Neuronal stem cell (in vitro differentiated cells): Measurements from ENCODE around the gene STAB2.

Experiments
- DNase-seq: peaks from one replicate; pipeline ENCODE4 v3.0.0-alpha.2; 2013; ENCODE audit warnings: low spot score
- H2AFZ ChIP-seq: one replicate; pipeline ENCODE4 v1.6.1; 2013; ENCODE audit warnings: mild to moderate bottlenecking, low read length, inconsistent platforms
- H2AK5ac ChIP-seq: 2 replicates; pipeline ENCODE4 v1.6.1; 2013; ENCODE audit warnings: low read depth, mild to moderate bottlenecking, inconsistent platforms, low read length, moderate library complexity, mixed read lengths
- H2BK120ac ChIP-seq: 2 replicates; pipeline ENCODE4 v1.6.1; 2013; ENCODE audit warnings: low read depth, mild to moderate bottlenecking, inconsistent platforms, low read length, moderate library complexity, mixed read lengths
- H2BK12ac ChIP-seq: one replicate; pipeline ENCODE4 v1.6.1; 2013; ENCODE audit warnings: low read length, inconsistent platforms
- H2BK15ac ChIP-seq: 2 replicates; pipeline ENCODE4 v1.6.1; 2013; ENCODE audit warnings: mild to moderate bottlenecking, low read length, inconsistent platforms, mixed read lengths
- H2BK5ac ChIP-seq: one replicate; pipeline ENCODE4 v1.6.1; 2013; ENCODE audit warnings: inconsistent platforms, mild to moderate bottlenecking, low read length, moderate library complexity
- H3K14ac ChIP-seq: one replicate; pipeline ENCODE4 v1.6.1; 2013; ENCODE audit warnings: low read length, inconsistent platforms
- H3K18ac ChIP-seq: 2 replicates; pipeline ENCODE4 v1.6.1; 2013; ENCODE audit warnings: low read length, inconsistent platforms
- H3K23ac ChIP-seq: 2 replicates; pipeline ENCODE4 v1.6.1; 2013; ENCODE audit warnings: low read depth, mild to moderate bottlenecking, mixed read lengths, low read length, inconsistent platforms; ENCODE audit not compliant: poor library complexity
- H3K27ac ChIP-seq: replicated peaks from 3 replicates; pipeline ENCODE4 v1.5.1; 2013; ENCODE audit warnings: low read length, inconsistent platforms
- H3K27me3 ChIP-seq, 3 experiments: 2 replicates each; pipeline ENCODE4 v1.6.1; 2013; ENCODE audit warnings: low read length in 3 of 3, mild to moderate bottlenecking in 2 of 3, inconsistent platforms in 1 of 3, low read depth in 1 of 3, mixed read lengths in 1 of 3, moderate library complexity in 1 of 3; ENCODE audit not compliant: control insufficient read depth in 3 of 3, insufficient read depth in 3 of 3
- H3K36me3 ChIP-seq, 2 donors: replicated peaks in 1 of 2; 2 replicates each; pipeline ENCODE4 v1.6.1; 2013; ENCODE audit warnings: low read length in 2 of 2; ENCODE audit not compliant: control insufficient read depth in 2 of 2, insufficient read depth in 2 of 2
- H3K4ac ChIP-seq: 2 replicates; pipeline ENCODE4 v1.6.1; 2013; ENCODE audit warnings: inconsistent platforms, mild to moderate bottlenecking, low read length, moderate library complexity
- H3K4me1 ChIP-seq, 2 donors: 1 replicate in 1 of 2; 2 replicates in 1 of 2; pipeline ENCODE4 v1.6.1; 2013; ENCODE audit warnings: low read length in 2 of 2, low read depth in 1 of 2; ENCODE audit not compliant: control insufficient read depth in 2 of 2, insufficient read depth in 1 of 2
- H3K4me2 ChIP-seq: one replicate; pipeline ENCODE4 v1.6.1; 2013; ENCODE audit warnings: mild to moderate bottlenecking, low read length, inconsistent platforms; ENCODE audit not compliant: insufficient read depth, poor library complexity, severe bottlenecking
- H3K4me3 ChIP-seq, 2 donors: 2 replicates each; pipeline ENCODE4 v1.5.1; 2013; ENCODE audit warnings: low read length in 2 of 2, mild to moderate bottlenecking in 2 of 2, inconsistent platforms in 1 of 2, moderate library complexity in 1 of 2
- H3K79me1 ChIP-seq: one replicate; pipeline ENCODE4 v1.6.1; 2013; ENCODE audit warnings: low read depth, mild to moderate bottlenecking, inconsistent platforms, low read length, moderate library complexity
- H3K9ac ChIP-seq: one replicate; pipeline ENCODE4 v1.6.1; 2013; ENCODE audit warnings: mild to moderate bottlenecking, low read depth, low read length, inconsistent platforms; ENCODE audit not compliant: poor library complexity
- H3K9me3 ChIP-seq, 2 donors: replicated peaks in 1 of 2; 2 replicates each; pipeline versions ENCODE3 to v1.6.1; 2013; ENCODE audit warnings: low read length in 2 of 2, mild to moderate bottlenecking in 2 of 2, inconsistent platforms in 1 of 2, low read depth in 1 of 2, mixed read lengths in 1 of 2, moderate library complexity in 1 of 2; ENCODE audit not compliant: control insufficient read depth in 2 of 2, insufficient read depth in 1 of 2
- H4K8ac ChIP-seq: one replicate; pipeline ENCODE4 v1.6.1; 2013; ENCODE audit warnings: low read depth, mild to moderate bottlenecking, inconsistent platforms, low read length, moderate library complexity
- H4K91ac ChIP-seq: one replicate; pipeline ENCODE4 v1.6.1; 2013; ENCODE audit warnings: low read length, low read depth, mild to moderate bottlenecking, inconsistent platforms; ENCODE audit not compliant: poor library complexity
- WGBS, 2 donors: extraction: QIAGEN DNeasy Blood & Tissue Kit; methylation state at CpG; one replicate each; pipeline ENCODE4 v1.1.7; 2013; ENCODE audit warnings: missing lambda C conversion rate in 2 of 2, mixed read lengths in 1 of 2; ENCODE audit not compliant: insufficient read length in 2 of 2, insufficient replicate concordance in 1 of 2; ENCODE audit errors: extremely low coverage in 2 of 2; 5-methylcytosine and 5-hydroxymethylcytosine counted together

Gene STAB2

DNA sequence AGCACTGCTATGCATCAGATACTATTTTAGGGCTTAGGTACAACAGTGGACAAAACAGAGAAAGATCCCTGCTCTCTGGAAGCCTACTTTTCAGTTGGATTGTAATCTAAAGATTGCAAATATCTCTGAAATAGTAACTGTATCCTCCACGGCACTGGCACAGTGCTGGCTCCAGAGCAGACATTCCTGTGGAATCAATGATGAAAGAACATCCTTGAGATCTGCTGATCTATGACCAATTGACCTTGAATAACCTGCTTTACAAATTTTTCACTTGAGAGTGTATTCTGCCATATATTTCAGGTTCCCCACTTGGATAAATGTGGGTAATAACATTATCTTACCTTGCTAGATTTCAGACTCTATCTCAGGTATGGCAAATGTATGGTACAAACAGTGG, 3.2 kb downstream of the STAB2 start:
- Histone ChIP-seq H3K79me1 (no peaks in the 10 kb centered on the region), H3K18ac (no peak overlapping the region), H3K23ac (no peak overlapping the region), H3K4me2 (no peak overlapping the region), H4K91ac (no peak overlapping the region), H2AK5ac (no peak overlapping the region), H3K4me3 (no peak overlapping the region), H3K9me3 (no peaks in the 10 kb centered on the region), H2AFZ (no peak overlapping the region), H3K36me3 (no peaks in the 10 kb centered on the region), H4K8ac (no peak overlapping the region), H2BK120ac (no peak overlapping the region), H2BK15ac (no peak overlapping the region), H3K27me3 (no peaks in the 10 kb centered on the region), H3K14ac (no peak overlapping the region), H3K4me1 (no peaks in the 10 kb centered on the region), H3K4ac (no peak overlapping the region), H3K9ac (no peak overlapping the region), H2BK5ac (no peak overlapping the region), H3K27ac (no peak overlapping the region), H2BK12ac (no peak overlapping the region)
- no CpG with 5 or more reads among the region's 1 CpG for WGBS, 2 donors
- DNase-seq: no peak

DNA sequence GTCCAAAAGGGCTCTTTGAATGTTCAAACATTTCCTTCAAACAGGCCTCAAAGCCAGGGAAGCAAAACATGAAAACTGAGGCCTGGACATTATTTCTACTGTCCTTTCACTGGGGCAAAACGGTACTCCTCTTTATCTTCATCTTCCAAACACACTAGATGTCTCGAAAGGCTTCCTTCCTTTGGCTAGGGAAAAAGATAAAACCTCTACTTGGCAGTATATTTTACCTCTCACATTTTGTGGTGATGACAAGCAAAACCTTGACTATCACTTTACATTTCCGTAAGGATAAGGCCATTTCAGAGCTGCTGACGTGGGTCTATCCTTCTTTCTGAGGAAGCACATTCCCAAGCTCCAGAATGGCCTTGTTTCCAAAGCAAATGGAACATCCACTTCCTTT, 9.9 kb downstream of the STAB2 start:
- Histone ChIP-seq H4K8ac (no peak overlapping the region), H2AFZ (no peak overlapping the region), H2BK120ac (no peak overlapping the region), H3K23ac (no peak overlapping the region), H3K4me1 (no peaks in the 10 kb centered on the region), H2BK12ac (no peak overlapping the region), H3K4me3 (no peak overlapping the region), H3K18ac (no peak overlapping the region), H4K91ac (no peak overlapping the region), H3K9me3 (no peaks in the 10 kb centered on the region), H2AK5ac (no peak overlapping the region), H3K36me3 (no peaks in the 10 kb centered on the region), H3K4ac (no peak overlapping the region), H3K14ac (no peak overlapping the region), H3K27ac (no peak overlapping the region), H3K4me2 (no peak overlapping the region), H3K79me1 (no peaks in the 10 kb centered on the region), H3K9ac (no peak overlapping the region), H2BK5ac (no peak overlapping the region), H2BK15ac (no peak overlapping the region), H3K27me3 (no peaks in the 10 kb centered on the region)
- no CpG with 5 or more reads among the region's 4 CpGs for WGBS, 2 donors
- DNase-seq: no peak

DNA sequence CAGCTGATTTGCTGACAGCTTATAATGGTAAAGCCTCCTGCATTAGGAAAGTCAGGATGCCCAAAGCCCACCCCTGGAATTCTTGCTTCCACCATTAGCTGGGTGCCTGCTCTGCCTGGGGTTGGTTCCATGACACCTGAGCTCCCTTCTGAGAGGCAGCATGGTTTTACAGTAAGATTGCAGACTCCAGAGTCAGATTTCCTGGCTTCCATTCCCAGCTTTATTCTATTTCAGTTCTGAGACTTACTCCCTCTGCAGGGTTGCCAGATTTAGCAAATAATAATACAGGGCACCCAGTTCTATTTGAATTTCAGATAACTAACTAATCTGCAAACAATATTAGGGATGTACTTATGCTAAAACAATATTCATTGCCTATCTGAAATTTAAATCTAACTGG, 12.2 kb downstream of the STAB2 start:
- Histone ChIP-seq H3K27me3 (no peaks in the 10 kb centered on the region), H3K4me1 (no peaks in the 10 kb centered on the region), H3K4me3 (no peak overlapping the region), H4K91ac (no peak overlapping the region), H3K14ac (no peak overlapping the region), H3K18ac (no peak overlapping the region), H3K23ac (no peak overlapping the region), H3K9ac (no peak overlapping the region), H2AFZ (no peak overlapping the region), H2BK15ac (no peak overlapping the region), H2BK12ac (no peak overlapping the region), H3K79me1 (no peaks in the 10 kb centered on the region), H3K27ac (no peak overlapping the region), H3K9me3 (no peaks in the 10 kb centered on the region), H4K8ac (no peak overlapping the region), H3K4me2 (no peak overlapping the region), H2BK120ac (no peak overlapping the region), H2AK5ac (no peak overlapping the region), H3K4ac (no peak overlapping the region), H3K36me3 (no peaks in the 10 kb centered on the region), H2BK5ac (no peak overlapping the region)
- DNase-seq: no peak

DNA sequence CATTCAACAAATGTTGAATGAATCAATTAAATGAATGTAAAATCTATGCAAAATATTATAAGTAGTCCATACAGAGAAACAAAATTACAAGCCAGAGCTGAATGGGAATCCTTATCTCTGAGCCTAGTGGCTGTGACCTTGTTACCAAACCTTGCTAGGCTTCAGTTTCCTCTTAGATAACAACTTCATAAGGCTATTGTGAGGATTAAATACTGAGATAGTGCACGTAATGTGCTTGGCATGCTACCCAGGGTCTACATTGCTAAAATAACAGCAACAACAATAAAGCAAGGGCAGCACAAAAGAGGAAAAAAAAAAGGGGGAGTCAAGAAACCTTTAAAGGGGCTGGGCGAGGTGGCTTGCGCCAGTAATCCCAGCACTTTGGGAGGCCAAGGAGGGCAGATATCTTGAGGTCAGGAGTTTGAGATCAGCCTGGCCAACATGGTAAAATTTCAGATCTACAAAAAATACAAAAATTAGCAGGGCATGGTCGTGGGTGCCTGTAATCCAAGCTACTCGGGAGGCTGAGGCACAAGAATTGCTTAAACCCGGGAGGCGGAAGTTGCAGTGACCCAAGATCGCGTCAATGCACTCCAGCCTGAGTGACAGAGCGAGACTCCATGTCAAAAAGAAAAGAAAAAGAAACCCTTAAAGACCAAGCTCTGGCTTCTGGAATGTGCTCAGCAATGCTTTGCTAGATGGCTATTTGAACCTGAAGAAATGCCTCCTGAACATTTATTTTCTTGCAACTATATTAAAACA, 14.1 kb downstream of the STAB2 start:
- Histone ChIP-seq H3K14ac (no peak overlapping the region), H2BK5ac (no peak overlapping the region), H4K8ac (no peak overlapping the region), H3K9me3 (no peaks in the 10 kb centered on the region), H4K91ac (no peak overlapping the region), H3K18ac (no peak overlapping the region), H3K9ac (no peak overlapping the region), H2BK12ac (no peak overlapping the region), H2BK15ac (no peak overlapping the region), H3K27ac (no peak overlapping the region), H3K36me3 (no peaks in the 10 kb centered on the region), H3K4me3 (no peak overlapping the region), H2BK120ac (no peak overlapping the region), H3K23ac (no peak overlapping the region), H3K4ac (no peak overlapping the region), H3K79me1 (no peaks in the 10 kb centered on the region), H2AFZ (no peak overlapping the region), H2AK5ac (no peak overlapping the region), H3K4me2 (no peak overlapping the region), H3K27me3 (no peaks in the 10 kb centered on the region), H3K4me1 (no peaks in the 10 kb centered on the region)
- DNase-seq: no peak
- no CpG with 5 or more reads among the region's 10 CpGs for WGBS, 2 donors
